K562 (cell line): ENCODE measurements around the gene ADAMTS2.

ENCODE experiments used
- CTCF ChIP-seq, 3 experiments: IDR thresholded peaks in 2 of 3; conservative IDR thresholded peaks in 1 of 3; 2 replicates each; pipeline ENCODE4 v1.5.1; 2011 to 2012; ENCODE audit warnings: low read length in 3 of 3, mild to moderate bottlenecking in 3 of 3, control low read depth in 2 of 3, improper control_type of control experiment in 1 of 3, inconsistent platforms in 1 of 3, low read depth in 1 of 3, mixed read lengths in 1 of 3, moderate library complexity in 1 of 3; ENCODE audit not compliant: insufficient read depth in 2 of 3
- MAFG ChIP-seq: fragments of 450-650 bp; conservative IDR thresholded peaks from 2 replicates; pipeline ENCODE4 v1.6.1; 2016; ENCODE audit warnings: missing genetic modification characterization, missing compliant biosample characterization
- PHF8 ChIP-seq: fragments of 200-600 bp; sonication (generic); IDR thresholded peaks from 2 replicates; pipeline ENCODE4 v1.6.1; 2012; ENCODE audit warnings: mixed run types, mild to moderate bottlenecking, inconsistent platforms, low read length, moderate library complexity, borderline replicate concordance
- PKNOX1 ChIP-seq: fragments of 450-650 bp; IDR thresholded peaks from 2 replicates; pipeline ENCODE4 v1.6.1; 2016
- ZNF146 ChIP-seq: IDR thresholded peaks from one replicate; pipeline ENCODE4 v1.6.1; 2018; ENCODE audit warnings: missing compliant biosample characterization; ENCODE audit not compliant: unreplicated experiment
- ZNF408 ChIP-seq: fragments of 250-450 bp; sonication (Bioruptor Pico); IDR thresholded peaks from 2 replicates; pipeline ENCODE4 v1.4.0; 2020; ENCODE audit warnings: low read depth, mild to moderate bottlenecking, moderate library complexity

- no peak for TF ChIP-seq PHF8
- TF ChIP-seq PKNOX1: no peak
- no peak for TF ChIP-seq MAFG
- no peak for TF ChIP-seq CTCF (IDR thresholded peaks at IDR 0.05 in 2 of 3, conservative IDR thresholded peaks at IDR 0.05 in 1 of 3; ENCODE audit: insufficient read depth in 2 of 3, low read depth in 1 of 3, low read length in 3 of 3)
- no peak for TF ChIP-seq ZNF408 (CRISPR knock-in tag)
- TF ChIP-seq ZNF146 (CRISPR knock-in tag): no peak
Measured at GRCh38 chr5:179198825-179199224, 146.4 kb downstream of the ADAMTS2 start.
